ENCODE data around the gene C20orf144.

The C20orf144 gene

DNA sequence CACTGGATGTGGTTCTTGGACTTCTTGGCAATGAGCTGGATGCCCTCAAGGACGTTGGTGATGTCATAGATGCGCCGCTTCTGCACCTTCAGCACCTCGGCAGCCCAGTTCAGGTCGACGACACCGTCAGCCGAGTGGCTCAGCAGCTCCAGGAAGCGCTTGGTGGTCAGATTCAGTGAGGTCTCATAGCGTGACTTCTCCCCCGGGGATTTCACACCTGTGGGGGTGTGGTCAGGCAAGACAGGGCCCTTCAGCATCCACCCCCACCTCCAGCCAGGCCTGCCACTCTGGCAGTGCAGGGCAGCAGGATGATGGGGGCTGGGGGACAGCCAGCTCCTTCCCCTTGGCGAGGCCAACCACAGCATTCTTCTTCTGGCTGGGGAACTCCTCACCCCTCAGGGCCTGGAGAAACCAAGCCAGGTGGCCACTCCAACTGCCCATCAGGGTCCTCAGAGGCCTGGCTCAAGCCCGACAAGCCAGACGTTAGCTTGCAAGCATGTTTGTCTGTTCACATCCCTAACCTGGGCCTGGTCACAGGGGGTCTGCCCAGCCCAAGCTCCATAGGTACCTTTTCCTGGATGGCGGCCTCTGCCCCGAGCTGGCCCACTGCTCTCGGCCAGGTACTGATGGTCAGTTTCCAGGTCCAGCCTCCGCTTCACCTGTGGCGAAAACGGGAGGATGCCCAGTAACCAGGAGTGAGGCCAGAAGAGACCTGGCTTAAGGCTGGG lies 17.8 kb downstream of the C20orf144 start:
- DNase-seq (ENCODE audit: extremely low spot score) = peak; percentile 81
- POLR2A ChIA-PET = interaction anchor here (1.5 kb wide), 1 partner anchor 13 kb away, joined by 5 read pairs; the partner anchor contains the start of gene ACTL10
- TF ChIP-seq CTCF (IDR thresholded peaks at IDR 0.05; ENCODE audit: control extremely low read depth, extremely low read depth, low read depth, missing control alignments) = no peak
- CTCF ChIA-PET = interaction anchor here (0.9 to 5.2 kb wide), 5 partner anchors 9 to 40 kb away, joined by 3 to 61 read pairs (median 3); partner anchors contain the start of genes ACTL10 and PXMP4

DNA sequence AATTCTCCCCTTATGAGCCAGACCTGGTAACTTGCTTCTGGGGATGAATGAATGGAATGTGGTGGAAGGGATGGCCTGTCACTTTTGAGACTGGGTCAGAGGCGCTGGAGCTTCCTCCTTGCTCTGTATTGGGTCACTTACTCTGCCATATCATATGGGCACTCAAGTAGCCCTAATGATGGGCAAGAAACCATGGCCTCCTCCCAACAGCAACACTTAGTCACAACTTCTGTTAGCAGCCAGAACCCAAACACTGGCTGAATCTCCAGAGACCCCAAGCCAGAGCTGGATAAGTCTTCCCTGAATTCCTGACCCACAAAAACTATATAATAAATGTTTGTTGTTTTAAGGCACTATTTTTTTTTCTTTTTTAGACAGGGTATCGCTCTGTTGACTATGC lies 18.6 kb downstream of the C20orf144 start:
- DNase-seq (ENCODE audit: extremely low spot score) = no peak
- no peak for TF ChIP-seq CTCF (IDR thresholded peaks at IDR 0.05; ENCODE audit: control extremely low read depth, extremely low read depth, low read depth, missing control alignments)
- ChIA-PET POLR2A (interaction anchor here (1.5 kb wide), 1 partner anchor 14 kb away, joined by 5 read pairs; the partner anchor contains the start of gene ACTL10), CTCF (interaction anchor here (1.1 to 5.2 kb wide), 4 partner anchors 10 to 36 kb away, joined by 3 to 61 read pairs (median 6); partner anchors contain the start of gene ACTL10)

- TF ChIP-seq CTCF (IDR thresholded peaks at IDR 0.05; ENCODE audit: control extremely low read depth, extremely low read depth, low read depth, missing control alignments) = no peak
- CTCF ChIA-PET = interaction anchor here (1.1 to 5.2 kb wide), 3 partner anchors 10 to 27 kb away, joined by 4 to 61 read pairs (median 9); partner anchors contain the start of gene ACTL10
- DNase-seq (ENCODE audit: extremely low spot score) = no peak
- POLR2A ChIA-PET = no interaction called here
Measured at GRCh38 chr20:33681288-33681687, 19.2 kb downstream of the C20orf144 start.

- POLR2A ChIA-PET = interaction anchor here (0.6 kb wide), 1 partner anchor 516 kb away, joined by 3 read pairs; no protein-coding TSS in a partner anchor
- CTCF ChIA-PET = interaction anchor here (1.1 to 5.2 kb wide), 3 partner anchors 11 to 27 kb away, joined by 4 to 61 read pairs (median 9); partner anchors contain the start of gene ACTL10
- TF ChIP-seq CTCF (IDR thresholded peaks at IDR 0.05; ENCODE audit: control extremely low read depth, extremely low read depth, low read depth, missing control alignments) = no peak
- no peak for DNase-seq (ENCODE audit: extremely low spot score)
Measured at GRCh38 chr20:33681728-33682353, 19.7 kb downstream of the C20orf144 start.

DNA sequence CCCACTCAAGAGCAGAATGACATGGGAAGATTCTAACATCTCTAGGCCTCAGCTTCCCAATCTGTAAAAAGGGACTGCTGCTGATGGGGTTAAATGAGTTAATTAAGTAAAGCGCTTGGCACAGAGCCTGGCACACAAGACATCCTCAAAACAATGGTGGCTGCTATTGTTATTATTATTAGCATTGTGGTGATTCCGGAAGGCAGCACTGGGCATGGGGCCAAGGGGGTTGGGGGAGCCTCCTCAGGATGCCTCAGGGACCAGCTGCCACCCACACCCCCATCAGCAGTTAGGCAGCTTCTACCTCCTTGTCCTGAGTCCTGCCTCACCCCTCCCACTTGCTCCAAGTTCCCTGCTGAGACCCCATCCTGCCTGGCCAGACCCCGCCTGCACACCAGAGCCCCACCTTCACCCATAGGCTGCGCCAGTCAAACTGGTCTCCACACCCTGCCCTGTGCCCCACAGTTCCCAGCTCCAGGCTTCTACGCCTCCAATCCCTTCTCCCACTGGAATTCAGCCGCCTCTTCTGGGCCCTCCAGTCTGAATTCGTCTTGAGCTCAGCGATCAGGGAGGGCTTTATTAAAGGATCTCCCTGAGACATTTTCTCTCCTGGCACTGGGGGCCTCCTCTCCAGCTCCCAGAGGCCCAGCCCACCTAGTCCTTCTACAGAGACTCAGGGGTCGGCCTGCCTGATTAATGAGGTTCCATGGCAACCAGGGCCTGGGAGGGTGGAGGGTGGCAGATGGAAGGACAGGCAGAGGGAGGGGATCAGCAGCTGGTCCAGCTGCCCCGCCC lies 22.6 kb downstream of the C20orf144 start:
- no peak for TF ChIP-seq CTCF (IDR thresholded peaks at IDR 0.05; ENCODE audit: control extremely low read depth, extremely low read depth, low read depth, missing control alignments)
- ChIA-PET CTCF (interaction anchor here (0.9 to 2.4 kb wide), 8 partner anchors 10 to 107 kb away, joined by 3 to 22 read pairs (median 4); partner anchors contain the start of gene ACTL10), POLR2A (interaction anchor here (0.6 to 1.3 kb wide), 2 partner anchors 18 to 22 kb away, joined by 3 read pairs; partner anchors contain the start of gene ACTL10)
- no peak for DNase-seq (ENCODE audit: extremely low spot score)

All from GM10248 (cell line).